ENCODE measurements around the gene FAM81B.

The FAM81B gene

DNA sequence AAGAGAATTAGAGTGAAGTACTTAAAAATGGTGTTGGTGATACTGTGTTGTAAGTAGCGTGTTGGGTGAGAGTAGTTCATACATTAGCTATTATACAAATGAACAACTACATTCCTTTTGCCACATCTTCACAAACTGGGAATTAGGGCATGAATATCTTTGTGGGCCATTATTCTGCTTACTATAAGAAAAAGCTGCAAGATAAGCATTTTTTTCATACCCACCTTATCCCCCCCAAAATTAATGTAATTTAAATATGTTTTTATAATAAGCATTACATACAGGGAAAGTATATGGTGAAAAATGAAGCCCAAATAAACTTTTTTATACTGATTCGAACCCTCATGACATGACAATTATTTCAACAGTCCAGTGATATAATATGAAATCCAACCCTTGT, 69.5 kb downstream of the FAM81B start:
- no peak for TF ChIP-seq CTCF (IDR thresholded peaks at IDR 0.05; ENCODE audit: low read depth, low read length)
- no peak overlapping the region for H3K4me3 ChIP-seq (ENCODE audit: low read depth, low read length)

- TF ChIP-seq CTCF (IDR thresholded peaks at IDR 0.05; ENCODE audit: low read depth, low read length): no peak
- H3K4me3 ChIP-seq (ENCODE audit: low read depth, low read length): no peak overlapping the region
These were observed 80.3 kb downstream of the FAM81B start for GRCh38 chr5:95471487-95471886.

GRCh38 chr5:95471942-95472341, 80.8 kb downstream of the FAM81B start:
- no peak overlapping the region for H3K4me3 ChIP-seq (ENCODE audit: low read depth, low read length)
- TF ChIP-seq CTCF (IDR thresholded peaks at IDR 0.05; ENCODE audit: low read depth, low read length): no peak

- no peak for TF ChIP-seq CTCF (IDR thresholded peaks at IDR 0.05; ENCODE audit: low read depth, low read length)
- no peak overlapping the region for H3K4me3 ChIP-seq (ENCODE audit: low read depth, low read length)
These were observed 93.3 kb downstream of the FAM81B start for GRCh38 chr5:95484421-95484820.

DNA sequence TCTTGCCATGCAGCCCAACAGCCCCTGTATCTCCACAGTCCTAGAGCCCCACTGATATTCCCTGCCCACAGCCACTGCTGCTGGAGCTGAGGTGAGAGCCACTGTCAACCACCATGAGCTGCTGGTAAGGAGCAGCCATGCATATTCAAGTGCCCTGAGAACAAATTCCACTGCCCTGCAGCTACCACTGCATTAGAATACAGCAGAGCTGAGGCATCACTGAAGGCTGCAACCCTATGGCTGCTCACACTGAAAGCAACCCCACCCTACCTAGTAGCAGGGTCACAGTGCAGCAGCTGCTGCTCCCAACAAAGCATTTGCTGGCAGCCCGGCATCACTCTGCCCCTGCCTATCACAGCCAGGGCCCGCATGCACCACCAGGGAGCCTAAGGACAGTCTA, 95.0 kb downstream of the FAM81B start:
- no peak overlapping the region for H3K4me3 ChIP-seq (ENCODE audit: low read depth, low read length)

GRCh38 chr5:95487880-95488279, 96.7 kb downstream of the FAM81B start:
- no peak overlapping the region for H3K4me3 ChIP-seq (ENCODE audit: low read depth, low read length)
- no peak for TF ChIP-seq CTCF (IDR thresholded peaks at IDR 0.05; ENCODE audit: low read depth, low read length)

More for the DNA sequence above, 95.0 kb downstream of the FAM81B start:
- TF ChIP-seq CTCF (IDR thresholded peaks at IDR 0.05; ENCODE audit: low read depth, low read length): no peak

Data from WI38 (cell line).